NCI-H146 treated with DMSO at 0.1 percent for 48 hours (cell line): ENCODE results near the gene ZNF697.
"Not testable (repeated sequence)": the region's sequence is repeated elsewhere in the genome, so short reads cannot be mapped to it uniquely, and the experiment has no call there.

Source experiments
- DNase-seq: peaks from one replicate; lab custom pipeline; 2025; ENCODE audit not compliant: unreplicated experiment; lab: John Stamatoyannopoulos, UW

ZNF697 gene

DNA sequence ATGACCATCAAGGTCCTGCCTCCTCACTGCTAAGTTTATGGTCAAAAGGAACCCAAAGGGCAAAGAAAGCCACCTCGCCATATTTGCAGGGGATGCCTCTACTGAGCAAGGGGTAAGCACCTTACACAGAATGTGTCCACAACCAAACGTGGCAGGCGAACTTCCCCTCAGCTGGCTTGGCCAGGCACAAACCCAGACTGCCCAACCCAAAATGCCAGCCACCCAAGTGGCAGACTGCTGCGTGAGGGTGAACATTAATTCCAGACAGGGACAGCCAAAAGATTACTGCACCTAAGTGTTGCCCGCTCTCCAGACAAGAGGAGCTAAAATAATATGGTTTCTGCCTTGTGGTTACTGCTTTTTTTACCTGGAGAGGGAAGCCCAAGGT is 16.0 kb downstream of the ZNF697 start:
- no peak for DNase-seq

DNA sequence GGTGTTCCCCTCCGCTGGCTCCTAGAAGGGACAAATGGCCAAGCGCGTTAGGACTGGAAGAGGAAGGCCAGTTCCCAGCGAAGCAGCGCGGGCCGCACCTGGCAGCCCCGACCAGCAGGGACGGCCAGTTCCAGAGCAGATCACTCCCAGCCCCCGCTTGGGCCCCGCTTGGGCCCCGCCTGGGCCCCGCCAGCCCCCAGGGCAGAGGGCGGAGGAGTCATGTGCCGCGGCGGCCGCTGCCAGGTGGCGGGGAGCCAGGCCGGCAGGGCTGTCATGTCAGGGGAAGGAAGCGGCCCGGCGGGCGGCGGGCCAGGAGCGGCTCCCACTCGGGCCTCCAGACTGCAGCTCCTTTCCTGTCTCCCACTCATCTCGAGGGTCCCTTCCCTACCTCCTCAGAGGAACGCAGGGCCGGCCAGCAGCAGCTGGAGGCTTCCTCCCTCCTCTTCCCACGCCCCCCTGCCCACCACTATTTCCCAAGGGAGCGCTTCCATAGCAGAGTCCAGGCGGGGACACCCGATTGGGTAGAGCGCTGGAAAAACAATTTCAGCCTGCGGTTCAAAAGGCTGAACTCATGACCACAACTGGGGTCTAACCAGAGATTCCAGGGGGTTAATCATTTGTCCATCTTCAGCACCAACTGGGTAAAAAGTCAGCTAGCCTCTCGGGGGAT is 16.5 kb downstream of the ZNF697 start:
- peak; percentile 15 for DNase-seq

DNA sequence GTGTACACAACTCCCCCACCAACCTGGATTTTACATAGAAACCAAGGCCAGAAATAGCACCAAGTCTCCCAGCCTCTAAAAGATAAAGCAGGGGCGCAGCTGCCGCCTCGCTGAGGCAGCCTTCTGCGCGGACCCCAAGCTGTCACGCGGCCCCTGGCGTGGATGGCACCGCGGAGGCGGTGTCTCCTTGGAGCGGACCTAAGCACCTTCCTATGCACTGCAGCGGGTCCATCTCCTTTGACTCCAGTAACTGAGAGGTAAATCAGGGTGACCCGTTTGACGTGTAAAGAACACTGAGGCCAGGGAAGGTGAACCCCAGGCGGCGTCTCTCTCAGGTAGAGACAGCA is 17.0 kb downstream of the ZNF697 start:
- DNase-seq: no peak

DNA sequence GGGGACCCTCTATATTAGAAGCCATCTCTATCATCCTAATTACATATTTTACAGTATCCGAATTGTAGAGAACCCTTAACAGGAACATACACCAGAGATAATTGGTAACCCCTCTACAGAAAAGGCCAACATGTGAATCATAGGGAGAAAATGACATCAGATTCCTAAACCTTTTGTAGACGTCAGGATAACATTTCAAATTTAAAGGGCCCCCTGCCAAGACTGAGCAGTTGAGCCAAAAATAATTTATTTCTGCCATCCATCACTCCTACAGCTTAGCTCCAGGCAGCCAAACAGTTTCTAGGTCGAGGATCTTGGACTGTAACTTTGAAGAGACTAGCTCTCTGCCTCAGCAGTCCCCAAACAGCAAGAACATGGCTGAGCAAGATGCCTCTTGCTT is 21.2 kb downstream of the ZNF697 start:
- no peak for DNase-seq

DNA sequence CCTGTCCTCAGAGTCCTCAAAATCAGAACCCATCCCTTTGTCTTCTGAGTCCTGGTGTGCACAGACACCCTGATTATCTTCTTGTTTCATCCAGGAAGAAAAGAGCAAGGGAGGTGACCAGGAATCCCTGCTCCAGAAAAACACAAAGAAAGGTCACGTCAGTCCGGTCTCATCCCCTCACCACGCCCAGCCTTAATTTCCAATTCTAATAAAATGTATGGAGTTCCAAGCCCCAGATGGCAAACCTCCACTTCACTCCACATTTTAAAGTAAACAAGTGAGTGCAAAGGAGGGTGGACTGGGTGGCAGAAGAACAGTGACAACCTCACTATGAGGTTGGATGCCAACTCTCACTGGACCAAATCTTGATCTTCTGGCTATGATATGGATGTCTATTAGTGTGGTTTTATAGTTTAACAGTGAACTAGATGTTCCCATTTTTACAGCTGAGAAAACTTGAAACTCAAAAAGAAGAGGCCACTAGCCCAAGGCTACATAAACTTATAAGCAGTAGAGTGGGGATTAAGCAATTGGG is 22.0 kb downstream of the ZNF697 start:
- no peak for DNase-seq

DNA sequence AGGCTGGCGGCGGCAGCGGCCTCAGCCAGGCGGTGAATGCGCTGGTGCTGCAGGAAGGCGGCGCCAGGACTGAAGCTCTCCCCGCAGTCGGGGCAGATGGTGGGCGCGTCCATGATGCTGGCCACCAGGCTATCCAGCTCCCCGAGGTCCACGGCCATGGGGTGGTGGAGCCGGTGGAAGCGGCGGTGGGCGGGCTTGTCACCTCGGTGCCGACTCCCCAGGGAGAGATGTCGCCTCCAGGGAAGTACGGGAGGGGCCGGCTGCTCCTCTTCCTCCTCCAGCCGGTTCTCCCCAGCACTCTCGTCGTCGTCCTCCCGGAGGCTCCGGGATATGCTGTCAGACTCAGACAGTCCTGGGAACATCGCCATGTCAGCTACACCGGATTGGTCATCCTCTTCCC is 24.4 kb downstream of the ZNF697 start:
- no peak for DNase-seq

DNA sequence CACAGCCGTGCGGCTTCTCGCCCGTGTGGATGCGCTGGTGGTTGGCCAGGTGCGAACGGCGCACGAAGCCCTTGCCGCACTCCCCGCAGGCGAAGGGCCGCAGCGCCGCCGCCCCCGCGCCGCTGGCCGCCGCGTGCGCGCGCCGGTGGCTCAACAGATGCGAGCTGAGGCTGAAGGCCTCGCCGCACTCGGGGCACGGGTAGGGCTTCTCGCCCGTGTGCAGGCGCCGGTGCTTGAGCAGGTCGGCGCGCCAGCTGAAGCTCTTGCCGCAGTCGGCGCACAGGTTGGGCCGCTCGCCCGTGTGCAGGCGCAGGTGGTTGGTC is 24.9 kb downstream of the ZNF697 start:
- no peak for DNase-seq

DNA sequence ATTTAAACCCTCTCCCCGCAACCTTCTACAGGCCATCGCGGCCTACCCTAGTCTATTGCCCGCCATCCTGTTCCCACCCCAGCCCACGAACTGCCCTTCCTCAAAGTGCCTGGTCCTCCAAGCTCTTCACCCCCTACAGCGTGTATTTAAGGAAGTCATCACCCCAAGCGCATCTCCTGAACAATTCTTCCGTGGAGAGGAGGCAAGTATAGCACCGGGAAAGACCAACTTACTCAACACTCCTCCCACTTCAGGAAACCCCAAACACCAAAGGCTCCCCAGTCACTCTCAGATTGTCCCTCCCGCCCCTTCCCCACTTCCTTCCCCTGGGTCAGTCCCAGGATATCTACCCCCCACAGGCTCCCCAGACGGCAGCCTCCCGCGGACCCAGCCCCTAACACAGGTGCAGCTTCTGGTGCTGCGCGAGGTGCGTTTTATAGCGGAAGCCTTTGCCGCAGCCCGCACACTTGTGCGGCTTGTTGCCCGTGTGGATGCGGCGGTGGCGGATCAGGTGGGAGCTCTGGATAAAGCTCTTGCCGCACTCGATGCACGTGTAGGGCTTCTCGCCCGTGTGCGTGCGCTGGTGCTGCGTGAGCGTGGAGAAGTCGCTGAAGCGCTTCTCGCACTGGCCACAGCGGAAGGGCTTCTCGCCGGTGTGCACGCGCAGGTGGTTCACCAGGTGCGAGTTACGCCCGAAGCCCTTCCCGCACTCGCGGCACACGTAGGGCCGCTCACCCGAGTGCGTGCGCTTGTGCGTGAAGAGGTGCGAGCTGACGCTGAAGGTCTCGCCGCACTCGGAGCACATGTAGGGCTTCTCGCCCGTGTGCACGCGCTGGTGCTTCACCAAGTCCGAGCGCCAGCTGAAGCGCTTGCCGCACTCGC is 25.5 kb downstream of the ZNF697 start:
- DNase-seq: no peak

DNA sequence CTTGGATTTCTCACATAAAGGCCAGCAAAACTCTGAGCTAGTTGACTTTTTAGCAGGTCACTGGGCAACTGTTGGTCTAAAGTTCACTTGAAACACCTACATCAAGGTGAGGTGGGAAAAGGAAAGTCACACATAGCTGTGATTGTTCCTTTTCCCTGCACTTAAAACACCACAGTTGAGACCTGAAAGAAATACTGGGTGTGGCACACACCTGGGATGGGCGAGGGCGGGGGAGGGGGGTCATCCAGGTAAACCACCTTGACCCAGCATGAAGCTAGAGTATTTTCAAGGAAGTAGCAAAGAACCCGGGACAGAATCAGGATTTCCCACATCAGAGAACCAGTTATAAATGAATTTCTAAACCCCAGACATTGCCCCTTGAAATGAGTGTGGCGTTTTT is 26.4 kb downstream of the ZNF697 start:
- no peak for DNase-seq

DNA sequence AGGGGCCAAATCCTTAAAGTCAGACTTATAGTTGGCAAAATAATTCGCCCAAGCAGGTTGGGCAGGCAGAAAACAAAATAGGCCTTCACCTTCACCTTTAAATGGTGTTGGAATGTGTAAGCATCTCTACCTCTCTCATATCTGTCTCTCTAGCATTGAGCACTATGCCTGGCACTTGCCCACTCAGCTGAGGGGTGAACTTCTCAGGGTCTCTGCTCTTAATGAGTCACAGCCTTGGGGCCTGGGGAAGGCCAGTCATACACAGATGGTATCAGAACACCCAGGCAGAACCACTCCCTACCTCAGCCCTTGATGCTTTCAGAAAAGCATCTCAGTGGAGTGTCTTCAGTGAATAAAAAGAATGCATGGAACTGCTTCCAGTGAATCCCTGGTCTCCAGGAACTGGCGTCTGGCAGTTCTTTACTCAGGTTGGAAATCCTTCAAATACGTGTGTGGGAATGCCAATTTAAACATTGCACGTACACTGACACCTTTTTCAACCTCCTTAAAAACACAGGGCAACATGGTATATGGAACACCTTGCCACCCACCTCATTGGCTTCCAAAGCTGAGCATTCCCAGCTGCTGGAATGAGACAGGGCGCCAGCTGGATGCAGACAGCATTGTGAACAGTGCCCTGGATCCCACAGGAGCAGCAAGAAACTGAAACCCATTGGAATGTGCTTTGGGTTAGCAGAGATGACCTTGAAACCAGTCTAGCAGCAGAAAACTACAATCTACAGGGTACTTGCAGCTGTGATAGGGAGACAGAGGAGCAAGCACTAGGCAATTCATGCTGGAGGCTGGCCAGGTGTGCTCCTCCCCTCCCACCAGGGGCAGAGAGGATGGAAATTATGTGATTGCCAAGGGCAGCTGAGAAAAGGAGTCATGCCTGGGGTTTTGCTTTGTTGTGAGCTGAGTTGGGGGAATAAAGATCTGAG is 30.0 kb downstream of the ZNF697 start:
- DNase-seq: no peak

DNA sequence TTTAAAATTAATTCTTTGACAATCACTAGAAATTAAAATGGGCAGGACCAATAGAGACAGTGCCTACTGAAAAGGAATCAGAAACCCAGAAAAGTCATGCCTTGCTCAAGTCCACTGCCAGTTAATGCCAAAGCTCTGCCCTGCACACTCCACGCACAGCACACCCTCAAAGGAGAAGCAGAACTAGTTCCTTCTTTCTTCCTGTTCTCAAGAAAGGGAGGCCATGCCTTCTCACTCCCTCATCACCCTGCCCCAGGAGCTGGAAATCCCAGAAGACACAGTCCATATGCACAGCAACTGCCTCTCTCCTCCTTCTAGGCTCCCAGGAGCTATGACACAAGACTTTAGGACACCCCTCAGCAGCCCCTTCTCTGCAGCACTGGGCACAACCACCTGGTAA is 31.3 kb downstream of the ZNF697 start:
- not testable (repeated sequence) for DNase-seq

DNA sequence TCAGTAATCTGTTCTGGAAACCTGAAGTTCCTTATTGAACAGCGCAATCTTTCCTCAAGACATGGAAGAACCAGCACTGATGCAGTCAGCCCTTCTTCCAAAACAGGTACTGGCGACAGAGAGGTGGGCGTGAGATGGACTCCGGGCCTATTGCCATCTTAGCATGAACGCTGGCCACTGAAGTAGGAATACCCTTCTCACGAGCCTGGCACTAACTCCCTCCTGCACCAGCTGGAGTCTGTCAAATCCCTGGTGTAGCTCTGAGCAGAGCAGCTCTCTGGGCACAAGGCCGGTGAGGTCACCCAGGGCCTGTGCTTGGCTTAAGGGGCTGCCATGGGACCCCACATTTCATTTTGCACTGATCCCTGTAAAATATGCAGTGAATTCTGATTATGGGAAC is 33.0 kb downstream of the ZNF697 start:
- DNase-seq: not testable (repeated sequence)

DNA sequence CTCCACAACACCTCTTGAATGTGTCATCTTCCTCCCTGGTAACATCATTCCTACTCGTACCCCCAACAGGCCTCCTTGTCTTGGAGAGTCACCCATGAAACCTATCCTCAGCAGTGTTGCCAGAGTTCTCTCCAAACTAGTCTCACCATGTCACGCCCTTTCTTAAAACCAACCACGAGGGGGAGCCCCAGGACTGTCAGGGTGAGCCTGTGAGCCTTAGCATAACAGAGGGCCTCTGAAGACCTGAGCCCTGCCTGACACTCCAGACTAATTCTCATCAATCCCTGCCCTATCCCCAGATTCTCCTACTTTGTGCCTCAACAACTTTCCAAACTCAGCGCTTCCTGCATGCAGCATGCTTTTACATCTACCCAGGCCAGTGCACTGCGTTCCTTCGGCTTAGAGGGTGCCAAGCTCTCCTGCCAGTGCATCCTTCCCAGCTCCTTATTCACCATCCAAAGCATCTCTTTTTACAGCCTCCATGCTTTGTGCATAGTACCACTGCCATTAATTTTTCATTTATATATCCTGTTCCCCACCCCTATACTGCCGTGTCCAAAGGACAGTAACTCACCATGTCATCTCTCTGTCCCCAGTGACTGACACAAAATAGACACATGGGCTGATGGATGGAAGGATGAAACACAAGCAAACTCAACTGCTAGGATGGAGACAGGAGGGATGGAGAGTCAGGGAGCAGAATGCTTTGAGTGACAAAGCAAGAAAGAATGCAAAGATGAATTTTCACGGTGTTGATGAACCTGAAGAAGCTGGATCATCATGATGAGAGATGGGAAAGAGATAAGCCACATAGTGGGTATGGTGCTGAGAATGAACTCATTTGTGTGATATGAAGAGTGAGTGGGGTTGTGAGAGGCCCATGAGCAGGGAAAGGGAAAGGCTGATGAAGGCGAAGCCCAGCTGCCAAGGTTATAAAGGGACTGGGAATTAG is 34.0 kb downstream of the ZNF697 start:
- peak; percentile 60 for DNase-seq

DNA sequence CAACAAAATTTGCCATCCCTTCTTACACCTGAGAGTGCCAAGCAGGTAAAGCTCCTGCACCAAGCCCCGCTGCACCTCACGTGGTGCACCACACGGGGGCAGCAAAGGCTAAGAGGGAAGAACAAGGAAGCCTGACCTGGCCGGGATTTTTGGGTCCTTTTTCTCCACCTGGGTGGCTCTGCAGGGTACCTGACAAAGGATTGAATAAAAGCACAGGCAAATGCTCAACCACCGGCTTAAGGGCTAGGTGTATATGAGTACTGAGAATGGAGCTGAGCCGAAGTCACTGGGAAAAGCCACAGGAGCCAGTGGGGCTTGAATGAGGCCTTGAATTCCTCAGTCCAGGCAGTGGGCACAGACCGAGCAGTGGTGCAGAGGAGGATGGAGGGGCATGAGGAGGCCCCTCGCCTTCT is 36.4 kb downstream of the ZNF697 start:
- peak; percentile 36 for DNase-seq

DNA sequence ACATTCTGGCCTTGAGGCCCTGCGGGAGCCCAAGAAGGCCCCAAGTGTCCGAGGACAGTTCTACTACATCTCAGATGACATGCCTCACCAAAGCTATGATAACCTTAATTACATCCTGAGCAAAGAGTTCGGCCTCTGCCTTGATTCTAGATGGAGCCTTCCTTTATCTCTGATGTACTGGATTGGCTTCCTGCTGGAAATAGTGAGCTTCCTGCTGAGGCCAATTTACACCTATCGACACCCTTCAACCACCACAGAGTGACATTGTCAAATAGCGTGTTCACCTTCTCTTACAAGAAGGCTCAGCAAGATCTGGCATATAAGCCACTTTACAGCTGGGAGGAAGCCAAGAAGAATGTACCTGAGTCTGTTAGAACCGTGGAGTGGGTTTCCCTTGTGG is 39.2 kb downstream of the ZNF697 start:
- not testable (repeated sequence) for DNase-seq

DNA sequence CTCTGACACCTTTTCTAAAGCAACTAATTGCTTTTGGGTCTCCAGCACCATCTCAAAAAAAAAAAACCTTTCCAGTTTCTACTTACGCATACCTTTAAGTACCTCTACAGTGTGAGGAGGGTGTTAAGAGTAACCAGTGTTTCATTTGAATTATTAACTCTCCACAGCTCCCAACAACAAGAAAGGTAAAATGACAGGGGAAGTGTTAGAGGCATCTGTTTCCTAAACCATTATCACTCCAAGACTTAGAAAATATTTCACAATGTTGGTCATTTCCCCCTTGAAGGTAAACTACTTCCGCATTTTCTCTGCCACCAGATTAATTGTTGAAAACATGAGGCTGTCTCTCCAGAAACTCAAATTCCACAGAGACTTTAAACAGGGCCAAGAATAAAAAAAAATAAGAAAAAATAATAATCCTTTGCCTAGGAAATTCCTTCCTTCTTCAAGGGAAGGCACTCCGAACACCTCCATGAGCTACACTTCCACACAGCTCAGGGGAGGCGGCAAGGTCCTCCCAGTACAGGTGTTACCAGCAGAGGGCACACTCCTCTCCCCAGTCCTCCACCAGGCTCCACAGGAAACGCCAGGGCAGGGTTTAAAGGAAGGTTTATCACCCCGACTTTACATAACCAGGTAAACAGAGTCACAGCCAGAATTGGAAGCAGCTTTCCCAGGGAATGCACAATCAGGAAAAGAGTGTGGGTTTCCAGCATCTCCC is 40.8 kb downstream of the ZNF697 start:
- not testable (repeated sequence) for DNase-seq

DNA sequence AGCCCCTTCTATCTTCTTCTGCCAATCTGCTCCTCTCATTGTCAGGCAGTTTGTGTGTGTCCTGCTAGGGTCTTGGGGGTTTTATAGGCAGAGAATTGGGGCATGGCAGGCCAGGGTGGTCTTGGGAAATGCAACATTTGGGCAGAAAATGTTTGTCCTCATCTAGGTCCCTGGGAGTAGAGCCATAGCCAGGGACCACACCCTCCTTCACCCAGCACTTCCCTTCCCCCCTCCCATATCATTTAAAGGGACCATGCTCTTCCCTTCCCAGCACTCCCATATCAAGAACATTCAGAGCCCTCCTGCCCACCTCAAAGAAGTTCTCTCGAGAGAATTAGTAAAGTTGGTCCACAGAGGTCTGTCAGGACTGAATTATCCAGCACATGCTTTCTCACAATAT is 41.7 kb downstream of the ZNF697 start:
- DNase-seq: no peak

DNA sequence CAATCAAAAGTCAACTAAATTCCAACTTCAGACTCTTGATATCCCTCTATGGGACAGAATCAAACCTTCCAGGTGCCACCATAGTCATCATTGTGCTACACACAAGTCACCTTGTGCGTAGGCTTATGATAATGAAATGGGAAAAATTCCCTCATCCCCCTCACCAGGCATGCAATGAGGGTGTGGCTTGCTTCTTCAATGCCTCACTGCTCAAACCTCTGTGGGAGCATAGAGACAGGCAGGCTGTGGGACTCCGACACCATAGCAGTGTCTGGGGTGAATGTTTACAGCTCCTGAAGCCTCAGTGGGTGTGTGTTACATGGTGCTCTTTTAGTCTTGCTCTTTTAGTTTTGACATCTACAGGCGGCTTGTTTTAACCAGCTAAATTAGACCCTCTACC is 42.4 kb downstream of the ZNF697 start:
- DNase-seq: no peak

DNA sequence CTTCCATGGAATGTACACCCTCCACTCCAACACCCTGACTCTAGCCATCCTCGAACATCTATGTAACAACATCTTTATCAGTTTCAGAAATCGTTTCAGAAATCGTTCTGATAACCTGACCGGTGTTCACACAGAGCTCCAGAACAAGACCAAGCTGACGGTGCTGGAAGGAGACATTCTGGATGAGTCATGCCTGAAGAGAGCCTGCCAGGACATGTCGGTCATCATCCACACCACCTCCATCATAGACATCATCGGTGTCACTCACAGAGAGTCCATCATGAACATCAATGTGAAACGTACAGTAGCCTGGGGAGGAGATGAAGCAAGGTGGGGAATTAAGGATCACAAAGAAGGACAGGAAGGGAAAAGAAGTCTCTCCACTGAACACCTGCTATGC is 43.0 kb downstream of the ZNF697 start:
- not testable (repeated sequence) for DNase-seq

DNA sequence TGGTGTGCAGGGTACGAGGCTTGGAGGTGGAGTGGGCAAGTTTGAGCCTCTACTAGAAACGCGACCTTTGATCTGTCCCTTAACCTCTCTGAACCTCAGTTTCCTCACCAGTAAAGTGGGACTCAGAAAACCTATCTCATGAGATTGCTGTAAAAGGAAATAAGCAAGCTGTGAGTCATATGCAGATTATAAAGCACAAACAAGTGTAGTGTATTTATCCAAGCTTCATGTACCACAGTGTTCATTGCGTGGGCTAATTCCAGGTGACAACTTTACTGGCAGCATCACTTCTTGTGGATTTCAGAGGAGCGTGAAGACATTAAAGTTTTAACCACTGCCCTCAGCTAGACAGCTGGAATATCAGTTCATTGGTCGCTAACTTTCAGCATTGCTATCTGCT is 44.4 kb downstream of the ZNF697 start:
- no peak for DNase-seq
